GM23338 (cell line): Measurements from ENCODE around the gene TNFAIP8L3. TPM values are rescaled to one million over a fixed set of nuclear protein-coding genes. Genes with fewer than 3 reads are reported as not detected.

Source experiments
- CREB1 ChIP-seq: fragments of 250-450 bp; sonication (Bioruptor Pico); IDR thresholded peaks from 2 replicates; pipeline ENCODE4 v1.5.0; 2020; ENCODE audit warnings: low read depth, mild to moderate bottlenecking, moderate library complexity
- ETS1 ChIP-seq: IDR thresholded peaks from 2 replicates; pipeline ENCODE4 v1.6.1; 2016; ENCODE audit warnings: antibody characterized with exemption
- EZH2 ChIP-seq: fragments of 200-600 bp; sonication (generic); IDR thresholded peaks from one replicate; pipeline ENCODE4 v1.8.0; 2017; ENCODE audit warnings: antibody characterized with exemption, mild to moderate bottlenecking, low read depth; ENCODE audit not compliant: unreplicated experiment
- NANOG ChIP-seq: IDR thresholded peaks from 2 replicates; pipeline ENCODE4 v1.6.1; 2016; ENCODE audit warnings: antibody characterized with exemption, borderline replicate concordance
- POLR2AphosphoS5 ChIP-seq: IDR thresholded peaks from 2 replicates; pipeline ENCODE4 v1.6.1; 2016; ENCODE audit warnings: antibody characterized with exemption, low read depth
- STAT1 ChIP-seq: IDR thresholded peaks from one replicate; pipeline ENCODE4 v1.6.1; 2016; ENCODE audit warnings: antibody characterized with exemption; ENCODE audit not compliant: unreplicated experiment
- ZNF114 ChIP-seq: fragments of 250-450 bp; sonication (Bioruptor Pico); IDR thresholded peaks from 2 replicates; pipeline ENCODE4 v1.5.0; 2020; ENCODE audit warnings: mild to moderate bottlenecking, moderate library complexity
- ZNF331 ChIP-seq: fragments of 250-450 bp; sonication (Bioruptor Pico); IDR thresholded peaks from 2 replicates; pipeline ENCODE4 v1.5.0; 2020; ENCODE audit warnings: low read depth, mild to moderate bottlenecking, moderate library complexity
- ZNF462 ChIP-seq: fragments of 250-450 bp; sonication (Bioruptor Pico); IDR thresholded peaks from 2 replicates; pipeline ENCODE4 v1.5.0; 2020; ENCODE audit warnings: mild to moderate bottlenecking, moderate library complexity
- polyA plus RNA-seq: library from polyadenylated mRNA; unstranded; fragments of >200 nt; fragmentation: Nextera tagmentation; extraction: Ambion mirVana; gene quantifications from 2 replicates; pipeline ENCODE4 v1.2.1, GENCODE V29; 2016
- total RNA-seq: library from RNA; depleted of rRNA; stranded (reverse); fragments of >200 nt; shearing (Covaris generic); gene quantifications from 2 replicates; pipeline ENCODE4 v1.2.3, GENCODE V29; 2014

Gene TNFAIP8L3
- total and polyA plus RNA-seq, 2 experiments from 2014 or later: 0.23 to 0.31 TPM

- TF ChIP-seq ZNF462 (CRISPR knock-in tag): no peak
- TF ChIP-seq ZNF114 (CRISPR knock-in tag): no peak
- no peak for TF ChIP-seq NANOG
- TF ChIP-seq POLR2AphosphoS5: no peak
- no peak for TF ChIP-seq STAT1
- no peak for TF ChIP-seq ETS1
- TF ChIP-seq ZNF331 (CRISPR knock-in tag): no peak
- TF ChIP-seq EZH2: no peak
- no peak for TF ChIP-seq CREB1 (CRISPR knock-in tag)
These were observed 69.8 kb downstream of the TNFAIP8L3 start (continued) for GRCh38 chr15:51024735-51025453.
